K562 (cell line): Measurements from ENCODE around the gene CARS2. TPM values are rescaled to one million over a fixed set of nuclear protein-coding genes. Genes with fewer than 3 reads are reported as not detected.

ENCODE experiments used
- ATAC-seq: fragments of 200-7000 bp; cut with Tn5 transposase; 3 replicates; pipeline ENCODE4 v1.9.1; 2020; ENCODE audit warnings: moderate library complexity
- BruUV-seq: library from RNA; stranded (reverse); fragments of 400-500 nt; replicated peaks from 2 replicates; lab custom pipeline; 2021; lab: Mats Ljungman, UMichigan
- CTCF ChIA-PET: fragments of 300-600 bp; formaldehyde crosslinking; extraction: SDS; loops from one replicate; lab custom pipeline; 2021; ENCODE audit warnings: low intra/inter-chr PET ratio; lab: Yijun Ruan, JAX
- POLR2A ChIA-PET: fragments of 300-600, 350-650 bp; sonication (Branson Sonifier 250); formaldehyde crosslinking; extraction: SDS; loops from one replicate; lab custom pipeline; 2021; ENCODE audit warnings: antibody characterized with exemption, inconsistent platforms; lab: Yijun Ruan, JAX
- DNase-seq, 4 experiments: peaks; one replicate each; pipeline versions ENCODE4 v3.0.0 to v3.0.0-alpha.2; 2011 to 2018; ENCODE audit warnings: low spot score in 3 of 4, mixed read lengths in 3 of 4; ENCODE audit errors: extremely low read depth in 1 of 4
- FAIRE-seq: peaks from 2 replicates; lab custom pipeline; 2011; peaks lifted over from hg19 to GRCh38; lab: Jason Lieb, UNC
- H2AFZ ChIP-seq: 2 replicates; pipeline ENCODE4 v1.6.0; 2011; ENCODE audit warnings: low read depth, low read length, control low read depth, inconsistent platforms
- H3K27ac ChIP-seq: fragments of 200-600 bp; 3 replicates; pipeline ENCODE4 v1.8.0; 2011; ENCODE audit warnings: low read depth, mild to moderate bottlenecking, control low read depth, inconsistent platforms, low read length, moderate library complexity, mixed read lengths; ENCODE audit errors: extremely low read depth
- H3K27me3 ChIP-seq, 2 experiments: fragments of 300-600 bp in 1 of 2; 2 replicates in 1 of 2; 3 replicates in 1 of 2; pipeline versions ENCODE4 v1.6.0 to v1.8.0; 2011; ENCODE audit warnings: inconsistent platforms in 2 of 2, low read length in 2 of 2, mild to moderate bottlenecking in 1 of 2, mixed read lengths in 1 of 2, moderate library complexity in 1 of 2; ENCODE audit not compliant: control insufficient read depth in 2 of 2, insufficient read depth in 2 of 2
- H3K36me3 ChIP-seq: fragments of 300-600 bp; 3 replicates; pipeline ENCODE4 v1.8.0; 2011; ENCODE audit warnings: mild to moderate bottlenecking, low read length, inconsistent platforms; ENCODE audit not compliant: control insufficient read depth, insufficient read depth
- H3K4me1 ChIP-seq, 2 experiments: fragments of 200-600 bp in 1 of 2; replicated peaks in 1 of 2; 2 replicates in 1 of 2; 3 replicates in 1 of 2; pipeline versions ENCODE4 v1.5.1 to v1.8.0; 2011; ENCODE audit warnings: inconsistent platforms in 2 of 2, low read length in 2 of 2, mild to moderate bottlenecking in 1 of 2, mixed read lengths in 1 of 2, moderate library complexity in 1 of 2; ENCODE audit not compliant: control insufficient read depth in 2 of 2, insufficient read depth in 2 of 2
- H3K4me2 ChIP-seq: 2 replicates; pipeline ENCODE4 v1.6.1; 2011; ENCODE audit warnings: low read length, control low read depth, inconsistent platforms, mixed read lengths; ENCODE audit not compliant: insufficient read depth
- H3K4me3 ChIP-seq: fragments of 200-600 bp; sonication (generic), shearing (Covaris generic); 2 replicates; pipeline ENCODE4 v1.5.1; 2016; ENCODE audit warnings: control low read depth, inconsistent platforms
- H3K79me2 ChIP-seq: fragments of 200-600 bp; 3 replicates; pipeline ENCODE4 v1.8.0; 2011; ENCODE audit warnings: low read length, inconsistent platforms; ENCODE audit not compliant: control insufficient read depth, insufficient read depth
- H3K9ac ChIP-seq, 2 experiments: 2 replicates each; pipeline versions ENCODE4 v1.6.0 to v1.6.1; 2011; ENCODE audit warnings: low read depth in 2 of 2, low read length in 2 of 2, control low read depth in 1 of 2, inconsistent platforms in 1 of 2, mild to moderate bottlenecking in 1 of 2, mixed read lengths in 1 of 2; ENCODE audit not compliant: insufficient read depth in 1 of 2
- H3K9me1 ChIP-seq: one replicate; pipeline ENCODE4 v1.6.0; 2011; ENCODE audit warnings: inconsistent platforms, mild to moderate bottlenecking, low read length, moderate library complexity; ENCODE audit not compliant: control insufficient read depth, insufficient read depth
- H3K9me3 ChIP-seq: replicated peaks from 2 replicates; pipeline ENCODE4 v1.5.1; 2011; ENCODE audit warnings: low read depth, low read length, inconsistent platforms; ENCODE audit not compliant: control insufficient read depth, insufficient read depth
- H4K20me1 ChIP-seq: replicated peaks from 2 replicates; pipeline ENCODE4 v1.6.1; 2011; ENCODE audit warnings: low read length, inconsistent platforms, mixed read lengths; ENCODE audit not compliant: control insufficient read depth, insufficient read depth
- CBX5 ChIP-seq: IDR thresholded peaks from 2 replicates; pipeline ENCODE4 v1.6.1; 2014; ENCODE audit warnings: low read depth, borderline replicate concordance
- CREB1 ChIP-seq, 2 experiments: sonication (generic) in 1 of 2; formaldehyde crosslinking in 1 of 2; IDR thresholded peaks; 2 replicates each; pipeline versions ENCODE4 v1.6.1 to v1.8.0; 2012 to 2022; ENCODE audit warnings: inconsistent platforms in 1 of 2, mild to moderate bottlenecking in 1 of 2, missing genetic modification reagents in 1 of 2, moderate library complexity in 1 of 2
- CXXC5 ChIP-seq: fragments of 250-450 bp; sonication (Bioruptor Pico); IDR thresholded peaks from 2 replicates; pipeline ENCODE4 v1.8.0; 2022; ENCODE audit warnings: inconsistent platforms, mild to moderate bottlenecking, moderate library complexity
- DIDO1 ChIP-seq: fragments of 450-650 bp; IDR thresholded peaks from 2 replicates; pipeline ENCODE4 v1.6.1; 2016; ENCODE audit warnings: low read depth, missing biosample characterization, missing genetic modification characterization
- DPF2 ChIP-seq: fragments of 450-650 bp; IDR thresholded peaks from 2 replicates; pipeline ENCODE4 v1.6.1; 2016
- FOSL1 ChIP-seq: fragments of 200-800 bp; sonication (Bioruptor generic); conservative IDR thresholded peaks from 2 replicates; pipeline ENCODE4 v1.6.1; 2016; ENCODE audit warnings: missing genetic modification characterization, missing compliant biosample characterization
- GATAD2B ChIP-seq: fragments of 450-650 bp; IDR thresholded peaks from 2 replicates; pipeline ENCODE4 v1.6.1; 2017; ENCODE audit warnings: mild to moderate bottlenecking, borderline replicate concordance
- MEIS2 ChIP-seq: fragments of 450-650 bp; IDR thresholded peaks from 2 replicates; pipeline ENCODE4 v1.6.1; 2014; ENCODE audit warnings: mild to moderate bottlenecking; ENCODE audit not compliant: partially characterized antibody
- PPARD ChIP-seq: fragments of 250-450 bp; sonication (Bioruptor Pico); IDR thresholded peaks from 2 replicates; pipeline ENCODE4 v1.8.0; 2022; ENCODE audit warnings: inconsistent platforms, mild to moderate bottlenecking, moderate library complexity
- RCOR1 ChIP-seq, 2 experiments: IDR thresholded peaks; 2 replicates each; pipeline ENCODE4 v1.6.1; 2012; ENCODE audit warnings: low read depth in 2 of 2, low read length in 2 of 2, borderline replicate concordance in 1 of 2, improper control_type of control experiment in 1 of 2
- SOX6 ChIP-seq: fragments of 450-650 bp; IDR thresholded peaks from 2 replicates; pipeline ENCODE4 v1.6.1; 2014; ENCODE audit warnings: mild to moderate bottlenecking
- XRCC4 ChIP-seq: IDR thresholded peaks from one replicate; pipeline ENCODE4 v1.6.1; 2011; ENCODE audit not compliant: insufficient read depth, insufficient read length; ENCODE audit errors: extremely low read depth
- ZEB2 ChIP-seq: fragments of 450-650 bp; IDR thresholded peaks from 2 replicates; pipeline ENCODE4 v1.6.1; 2016
- ZFP1 ChIP-seq: fragments of 450-650 bp; formaldehyde crosslinking; IDR thresholded peaks from 2 replicates; pipeline ENCODE4 v1.4.0; 2020; ENCODE audit warnings: mild to moderate bottlenecking, mixed read lengths
- ZFP36 ChIP-seq: fragments of 150-350 bp; IDR thresholded peaks from 2 replicates; pipeline ENCODE4 v1.6.1; 2018; ENCODE audit warnings: low read length, low read depth; ENCODE audit not compliant: partially characterized antibody
- ZNF121 ChIP-seq: sonication (generic); formaldehyde crosslinking; conservative IDR thresholded peaks from 2 replicates; pipeline ENCODE4 v1.8.0; 2022; ENCODE audit warnings: missing genetic modification reagents
- ZNF507 ChIP-seq: conservative IDR thresholded peaks from 2 replicates; pipeline ENCODE4 v1.6.1; 2017; ENCODE audit warnings: missing genetic modification characterization, missing compliant biosample characterization
- ZNF766 ChIP-seq: fragments of 200-800 bp; sonication (Bioruptor generic); conservative IDR thresholded peaks from 2 replicates; pipeline ENCODE4 v1.6.1; 2016; ENCODE audit warnings: missing genetic modification characterization, missing compliant biosample characterization
- WGBS: fragments of 100-300 bp; shearing (Covaris generic); methylation state at CpG from one replicate; pipeline ENCODE4 v1.1.6; 2016; ENCODE audit warnings: low coverage, mixed read lengths; ENCODE audit not compliant: insufficient coverage; ENCODE audit errors: missing lambda C conversion rate; 5-methylcytosine and 5-hydroxymethylcytosine counted together
- in situ Hi-C: fragments of 300-500 bp; cut with MboI; formaldehyde crosslinking; loops from 4 replicates; pipeline ENCODE4 v1.15.0; 2018; ENCODE audit warnings: inconsistent platforms, mixed read lengths
- intact Hi-C: fragments of 100-400 bp; cut with micrococcal nuclease; formaldehyde crosslinking; loops from 2 replicates; pipeline ENCODE4 v1.14.2; 2022
- polyA plus RNA-seq, 8 experiments: library from polyadenylated mRNA; depleted of rRNA in 4 of 8; stranded (reverse) in 5 of 8; unstranded in 3 of 8; fragments of >200 nt; fragmentation: Nextera tagmentation in 2 of 8; fragmentation: Illumina TruSeq in 1 of 8; extraction: Ambion mirVana in 2 of 8; extraction: Trizol in 1 of 8; gene quantifications; 2 replicates each; pipeline versions ENCODE4 v1.2.1 to v1.2.3, GENCODE V29; 2011 to 2014; ENCODE audit warnings: inconsistent platforms in 1 of 8, missing spikeins in 1 of 8
- total RNA-seq, 7 experiments: library from RNA; depleted of rRNA in 6 of 7; stranded (reverse); fragments of >200 nt in 6 of 7; fragmentation: Illumina TruSeq in 2 of 7; extraction: Trizol in 2 of 7; gene quantifications; 2 replicates each; pipeline versions ENCODE4 v1.2.1 to v1.2.3, GENCODE V29; 2011 to 2021; ENCODE audit warnings: low replicate concordance in 1 of 7
- TF ChIP-seq, protein P1 (sequence below): fragments of 250-450 bp; sonication (Bioruptor Pico); IDR thresholded peaks from 2 replicates; pipeline ENCODE4 v1.5.1; 2021; ENCODE audit warnings: mild to moderate bottlenecking

Gene CARS2
- total and polyA plus RNA-seq, 9 of the 15 experiments (the other 6 are each of a cell fraction or from before 2014, with no cell fraction given): 1.7 to 37.4 (median 30.5) TPM

DNA sequence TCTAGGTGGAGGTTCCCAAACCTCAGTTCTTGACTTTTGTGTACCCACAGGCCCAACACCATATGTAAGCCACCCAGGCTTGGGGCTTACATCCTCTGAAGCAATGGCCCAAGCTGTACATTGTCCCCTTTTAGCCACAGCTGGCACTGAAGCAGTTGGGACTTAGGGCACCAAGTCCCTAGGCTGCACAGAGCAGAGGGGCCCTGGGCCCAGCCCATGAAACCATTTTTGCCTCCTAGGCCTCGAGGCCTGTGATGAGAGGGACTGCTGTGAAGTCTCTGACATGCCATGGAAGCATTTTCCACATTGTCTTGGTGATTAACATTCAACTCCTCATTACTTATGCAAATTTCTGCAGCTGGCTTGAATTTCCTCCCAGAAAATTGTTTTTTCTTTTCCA is 37.8 kb upstream of the CARS2 start:
- in situ Hi-C loops: no loop called here
- 0% methylated on average over 1 of the region's 1 CpG for WGBS
- no peaks in the 10 kb centered on the region for H3K79me2 ChIP-seq
- no peak overlapping the region for H3K27ac ChIP-seq
- intact Hi-C loops: no loop called here
- H3K4me2 ChIP-seq: no peak overlapping the region
- ChIA-PET CTCF (no interaction called here), POLR2A (no interaction called here)
- no peak overlapping the region for H3K4me3 ChIP-seq
- DNase-seq (no peak), FAIRE-seq (no peak), ATAC-seq (no peak)
- peaks cover 3% of the 10 kb centered on the region; the same call in 1 of the 2 replicates for H3K9me3 ChIP-seq
- no peak overlapping the region for H2AFZ ChIP-seq
- H3K9ac ChIP-seq: no peak overlapping the region
- H3K9me1 ChIP-seq: no peaks in the 10 kb centered on the region
- H3K4me1 ChIP-seq: no peaks in the 10 kb centered on the region
- BruUV-seq: no TSS peak
- H3K27me3 ChIP-seq: no peaks in the 10 kb centered on the region
- no peaks in the 10 kb centered on the region for H3K36me3 ChIP-seq
- H4K20me1 ChIP-seq: no peaks in the 10 kb centered on the region
- TF ChIP-seq ZFP1 (CRISPR knock-in tag) (no peak), ZFP36 (peak; percentile 65), ZEB2 (no peak), CBX5 (0 out of 2 replicates have a peak, but pooled peaks have one; percentile 45)

DNA sequence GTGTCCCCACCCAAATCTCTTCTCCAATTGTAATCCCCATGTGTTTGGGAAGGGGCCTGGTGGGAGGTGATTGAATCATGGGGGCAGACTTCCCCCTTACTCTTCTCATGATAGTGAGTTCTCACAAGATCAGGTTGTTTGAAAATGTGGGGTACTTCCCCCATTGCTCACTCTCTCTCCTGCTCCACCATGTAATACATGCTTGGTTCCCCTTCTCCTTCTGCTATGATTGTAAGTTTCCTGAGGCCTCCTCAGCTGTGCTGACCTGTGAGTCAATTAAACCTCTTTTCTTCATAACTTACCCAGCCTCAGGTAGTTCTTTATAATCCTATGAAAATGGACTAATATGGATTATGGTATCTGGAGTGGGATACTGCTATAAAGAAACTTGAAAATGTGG is 31.6 kb upstream of the CARS2 start:
- ChIA-PET POLR2A (no interaction called here), CTCF (no interaction called here)
- Histone ChIP-seq H3K9me1 (no peaks in the 10 kb centered on the region), H3K4me2 (no peak overlapping the region), H3K36me3 (no peaks in the 10 kb centered on the region), H3K27ac (no peak overlapping the region), H3K9ac (no peak overlapping the region), H3K4me1 (no peaks in the 10 kb centered on the region), H3K4me3 (no peak overlapping the region), H4K20me1 (no peaks in the 10 kb centered on the region), H3K79me2 (no peaks in the 10 kb centered on the region), H3K9me3 (no peaks in the 10 kb centered on the region), H3K27me3 (no peaks in the 10 kb centered on the region), H2AFZ (no peak overlapping the region)
- TF ChIP-seq SOX6 (no peak), XRCC4 (no peak), FOSL1 (tag) (no peak), GATAD2B (no peak), DPF2 (no peak), RCOR1 (IDR thresholded peaks at IDR 0.05; ENCODE audit: borderline replicate concordance in 1 of 2, low read depth in 2 of 2, low read length in 2 of 2) (no peak), ZNF507 (tag) (no peak), CXXC5 (CRISPR knock-in tag) (no peak), ZNF766 (CRISPR knock-in tag) (no peak), MEIS2 (no peak), DIDO1 (tag) (no peak), CREB1 (IDR thresholded peaks at IDR 0.05) (no peak), CREB1 (CRISPR knock-in tag; IDR thresholded peaks at IDR 0.05) (no peak), PPARD (no peak), ZNF121 (CRISPR knock-in tag) (no peak)
- TF ChIP-seq, protein P1, sequence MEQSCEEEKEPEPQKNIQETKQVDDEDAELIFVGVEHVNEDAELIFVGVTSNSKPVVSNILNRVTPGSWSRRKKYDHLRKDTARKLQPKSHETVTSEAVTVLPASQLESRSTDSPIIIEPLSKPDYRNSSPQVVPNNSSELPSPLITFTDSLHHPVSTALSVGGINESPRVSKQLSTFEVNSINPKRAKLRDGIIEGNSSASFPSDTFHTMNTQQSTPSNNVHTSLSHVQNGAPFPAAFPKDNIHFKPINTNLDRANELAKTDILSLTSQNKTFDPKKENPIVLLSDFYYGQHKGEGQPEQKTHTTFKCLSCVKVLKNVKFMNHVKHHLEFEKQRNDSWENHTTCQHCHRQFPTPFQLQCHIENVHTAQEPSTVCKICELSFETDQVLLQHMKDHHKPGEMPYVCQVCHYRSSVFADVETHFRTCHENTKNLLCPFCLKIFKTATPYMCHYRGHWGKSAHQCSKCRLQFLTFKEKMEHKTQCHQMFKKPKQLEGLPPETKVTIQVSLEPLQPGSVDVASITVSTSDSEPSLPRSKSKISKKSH (CRISPR knock-in tag): no peak
- FAIRE-seq (no peak), ATAC-seq (no peak), DNase-seq (no peak)
- intact Hi-C loops (no loop called here), in situ Hi-C loops (no loop called here)
- no TSS peak for BruUV-seq
